Caco-2 (cell line): Measurements from ENCODE around the gene PPM1H. TPM values are rescaled to one million over a fixed set of nuclear protein-coding genes. Genes with fewer than 3 reads are reported as not detected.
"Not testable (repeated sequence)": the region's sequence is repeated elsewhere in the genome, so short reads cannot be mapped to it uniquely, and the experiment has no call there.

ENCODE experiments used
- BruUV-seq: library from RNA; stranded (reverse); fragments of 400-500 nt; replicated peaks from 2 replicates; lab custom pipeline; 2021; lab: Mats Ljungman, UMichigan
- CTCF ChIA-PET: fragments of 300-600 bp; sonication (Branson Sonifier 250); formaldehyde crosslinking; loops from one replicate; lab custom pipeline; 2022; ENCODE audit warnings: antibody characterized with exemption; lab: Charles Lee
- POLR2A ChIA-PET: fragments of 300-600 bp; sonication (Branson Sonifier 250); formaldehyde crosslinking; loops from one replicate; lab custom pipeline; 2022; ENCODE audit warnings: antibody characterized with exemption; lab: Charles Lee
- DNase-seq, 2 experiments: peaks; one replicate each; pipeline versions ENCODE4 v3.0.0 to v3.0.0-alpha.2; 2020 to 2022
- H3K27me3 ChIP-seq: replicated peaks from 2 replicates; pipeline ENCODE4 v1.6.0; 2011; ENCODE audit warnings: low read length; ENCODE audit not compliant: control insufficient read depth, insufficient read depth
- H3K36me3 ChIP-seq: 2 replicates; pipeline ENCODE4 v1.5.1; 2011; ENCODE audit warnings: low read length; ENCODE audit not compliant: control insufficient read depth, insufficient read depth
- H3K4me1 ChIP-seq: fragments of 250-450 bp; sonication (Bioruptor Pico); 2 replicates; pipeline ENCODE4 v1.5.1; 2020; ENCODE audit warnings: mild to moderate bottlenecking
- H3K4me3 ChIP-seq: 2 replicates; pipeline ENCODE4 v1.5.1; 2011; ENCODE audit warnings: low read depth, mild to moderate bottlenecking, control low read depth, low read length
- H3K9me3 ChIP-seq: fragments of 250-450 bp; sonication (Bioruptor Pico); 2 replicates; pipeline ENCODE4 v1.5.1; 2020; ENCODE audit warnings: mild to moderate bottlenecking, moderate library complexity
- H3K27ac Mint-ChIP-seq: one replicate; pipeline ENCODE4 v1.8.0; 2022; ENCODE audit warnings: mixed read lengths; ENCODE audit not compliant: unreplicated experiment
- H3K27me3 Mint-ChIP-seq: one replicate; pipeline ENCODE4 v1.8.0; 2022; ENCODE audit warnings: mixed read lengths; ENCODE audit not compliant: insufficient read depth, unreplicated experiment
- H3K36me3 Mint-ChIP-seq: one replicate; pipeline ENCODE4 v1.8.0; 2022; ENCODE audit warnings: mild to moderate bottlenecking, mixed read lengths; ENCODE audit not compliant: insufficient read depth, unreplicated experiment
- H3K4me1 Mint-ChIP-seq: one replicate; pipeline ENCODE4 v1.8.0; 2022; ENCODE audit warnings: low read depth, mixed read lengths; ENCODE audit not compliant: unreplicated experiment
- H3K4me3 Mint-ChIP-seq: one replicate; pipeline ENCODE4 v1.8.0; 2022; ENCODE audit warnings: mild to moderate bottlenecking, moderate library complexity, mixed read lengths; ENCODE audit not compliant: unreplicated experiment
- H3K9me3 Mint-ChIP-seq: one replicate; pipeline ENCODE4 v1.8.0; 2022; ENCODE audit warnings: mixed read lengths; ENCODE audit not compliant: unreplicated experiment
- intact Hi-C: fragments of 100-400 bp; cut with micrococcal nuclease; formaldehyde crosslinking; loops from one replicate; pipeline ENCODE4 v1.10.0; 2022; ENCODE audit not compliant: unreplicated experiment
- total RNA-seq: library from RNA; stranded (reverse); gene quantifications from 2 replicates; pipeline ENCODE4 v1.2.3, GENCODE V29; 2022
- TF ChIP-seq, protein P1 (sequence below), 2 experiments: fragments of 200-600 bp in 1 of 2; IDR thresholded peaks; 1 replicate in 1 of 2; 2 replicates in 1 of 2; pipeline versions ENCODE4 v1.5.1 to v1.8.0; 2011 to 2022; ENCODE audit warnings: antibody characterized with exemption in 1 of 2, control low read depth in 1 of 2, inconsistent platforms in 1 of 2, low read depth in 1 of 2, low read length in 1 of 2, mild to moderate bottlenecking in 1 of 2, moderate library complexity in 1 of 2; ENCODE audit not compliant: insufficient read depth in 1 of 2, severe bottlenecking in 1 of 2, unreplicated experiment in 1 of 2

Gene PPM1H
- total RNA-seq, 1 experiment from 2014 or later, result 151 TPM

- H3K36me3 Mint-ChIP-seq, result peaks cover 79% of the 10 kb centered on the region
- POLR2A ChIA-PET, result no interaction called here
- no peaks in the 10 kb centered on the region; the same call in 1 of the 2 replicates for H3K36me3 ChIP-seq
- no peak overlapping the region for H3K4me3 ChIP-seq
- BruUV-seq, result no TSS peak
- no peak overlapping the region for H3K4me3 Mint-ChIP-seq
- intact Hi-C loops, result no loop called here
- no peak overlapping the region for H3K27ac Mint-ChIP-seq
- H3K4me1 Mint-ChIP-seq, result peaks cover 33% of the 10 kb centered on the region
- peaks cover 8% of the 10 kb centered on the region for H3K4me1 ChIP-seq
- DNase-seq, result no peak
- H3K9me3 Mint-ChIP-seq, result no peaks in the 10 kb centered on the region
- TF ChIP-seq, protein P1, sequence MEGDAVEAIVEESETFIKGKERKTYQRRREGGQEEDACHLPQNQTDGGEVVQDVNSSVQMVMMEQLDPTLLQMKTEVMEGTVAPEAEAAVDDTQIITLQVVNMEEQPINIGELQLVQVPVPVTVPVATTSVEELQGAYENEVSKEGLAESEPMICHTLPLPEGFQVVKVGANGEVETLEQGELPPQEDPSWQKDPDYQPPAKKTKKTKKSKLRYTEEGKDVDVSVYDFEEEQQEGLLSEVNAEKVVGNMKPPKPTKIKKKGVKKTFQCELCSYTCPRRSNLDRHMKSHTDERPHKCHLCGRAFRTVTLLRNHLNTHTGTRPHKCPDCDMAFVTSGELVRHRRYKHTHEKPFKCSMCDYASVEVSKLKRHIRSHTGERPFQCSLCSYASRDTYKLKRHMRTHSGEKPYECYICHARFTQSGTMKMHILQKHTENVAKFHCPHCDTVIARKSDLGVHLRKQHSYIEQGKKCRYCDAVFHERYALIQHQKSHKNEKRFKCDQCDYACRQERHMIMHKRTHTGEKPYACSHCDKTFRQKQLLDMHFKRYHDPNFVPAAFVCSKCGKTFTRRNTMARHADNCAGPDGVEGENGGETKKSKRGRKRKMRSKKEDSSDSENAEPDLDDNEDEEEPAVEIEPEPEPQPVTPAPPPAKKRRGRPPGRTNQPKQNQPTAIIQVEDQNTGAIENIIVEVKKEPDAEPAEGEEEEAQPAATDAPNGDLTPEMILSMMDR (IDR thresholded peaks at IDR 0.05; ENCODE audit: insufficient read depth in 1 of 2, low read depth in 1 of 2, low read length in 1 of 2, severe bottlenecking in 1 of 2, unreplicated experiment in 1 of 2), result peak in 1 of 2 experiments; percentile 4
- CTCF ChIA-PET, result no interaction called here
- H3K27me3 ChIP-seq, result no peaks in the 10 kb centered on the region
- no peaks in the 10 kb centered on the region for H3K9me3 ChIP-seq
- no peaks in the 10 kb centered on the region for H3K27me3 Mint-ChIP-seq
Measured at GRCh38 chr12:62813031-62813829, 121.7 kb downstream of the PPM1H start.

DNA sequence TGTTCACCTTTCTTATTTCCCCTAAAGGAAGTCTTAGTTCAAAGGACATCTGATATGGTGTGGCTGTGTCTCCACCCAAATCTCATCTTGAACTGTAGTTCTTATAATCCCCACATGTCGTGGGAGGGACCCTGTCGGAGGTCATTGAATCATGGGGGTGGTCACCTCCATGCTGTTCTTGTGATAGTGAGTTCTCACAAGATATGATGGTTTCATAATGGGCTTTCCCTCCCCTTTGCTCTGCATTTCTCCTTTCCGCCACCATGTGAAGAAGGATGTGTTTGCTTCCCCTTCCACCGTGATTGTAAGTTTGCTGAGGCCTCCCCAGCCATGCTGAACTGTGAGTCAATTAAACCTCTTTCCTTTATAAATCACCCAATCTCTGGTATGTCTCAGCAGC, 123.5 kb downstream of the PPM1H start:
- POLR2A ChIA-PET, CTCF ChIA-PET, DNase-seq, H3K9me3 ChIP-seq, H3K9me3 Mint-ChIP-seq, H3K27me3 Mint-ChIP-seq, BruUV-seq, H3K27me3 ChIP-seq, H3K4me3 ChIP-seq, H3K4me1 ChIP-seq, H3K36me3 ChIP-seq, H3K4me3 Mint-ChIP-seq, intact Hi-C loops: not testable (repeated sequence)
- Mint-ChIP-seq H3K27ac (peak overlapping the region; percentile 19), H3K36me3 (peaks cover 84% of the 10 kb centered on the region), H3K4me1 (peaks cover 33% of the 10 kb centered on the region)

- Mint-ChIP-seq H3K4me1 (peaks cover 36% of the 10 kb centered on the region), H3K27ac (peak overlapping the region; percentile 38), H3K36me3 (peaks cover 79% of the 10 kb centered on the region), H3K4me3 (no peak overlapping the region), H3K27me3 (no peaks in the 10 kb centered on the region), H3K9me3 (peaks cover 11% of the 10 kb centered on the region)
- Histone ChIP-seq H3K4me3 (no peak overlapping the region), H3K27me3 (no peaks in the 10 kb centered on the region), H3K9me3 (no peaks in the 10 kb centered on the region), H3K4me1 (peaks cover 4% of the 10 kb centered on the region; the same call in 1 of the 2 replicates), H3K36me3 (no peaks in the 10 kb centered on the region; the same call in 1 of the 2 replicates)
- no TSS peak for BruUV-seq
- intact Hi-C loops, result no loop called here
- ChIA-PET POLR2A (interaction anchor here (0.6 kb wide), 1 partner anchor 168 kb away, joined by 3 read pairs; no protein-coding TSS in a partner anchor), CTCF (interaction anchor here (0.5 kb wide), 1 partner anchor 100 kb away, joined by 4 read pairs; no protein-coding TSS in a partner anchor)
- TF ChIP-seq, protein P1 (IDR thresholded peaks at IDR 0.05; ENCODE audit: insufficient read depth in 1 of 2, low read depth in 1 of 2, low read length in 1 of 2, severe bottlenecking in 1 of 2, unreplicated experiment in 1 of 2), result no peak
- no peak for DNase-seq
Measured at GRCh38 chr12:62808166-62808879, 126.6 kb downstream of the PPM1H start.
